Measurements from ENCODE around the gene RBM15B.

DNA sequence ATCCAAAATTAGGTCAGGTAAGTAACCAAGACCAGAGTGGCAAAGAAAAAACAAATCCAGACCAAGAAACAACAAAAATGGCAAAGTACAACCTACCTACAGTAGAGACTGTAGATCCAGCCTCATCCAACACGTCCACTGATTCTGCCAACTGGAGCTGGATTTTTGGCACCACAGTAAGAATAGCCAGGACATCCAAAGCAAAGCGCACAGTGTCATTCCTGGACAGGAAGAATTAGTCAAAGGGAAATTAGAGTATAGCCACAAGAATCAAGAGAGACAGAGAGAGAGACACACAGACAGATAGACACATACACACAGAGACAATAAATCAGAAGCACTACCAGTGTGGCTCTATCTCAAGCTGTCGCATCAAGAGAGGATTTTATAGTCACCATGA is 31.1 kb downstream of the RBM15B start:
- TF ChIP-seq, protein P1, sequence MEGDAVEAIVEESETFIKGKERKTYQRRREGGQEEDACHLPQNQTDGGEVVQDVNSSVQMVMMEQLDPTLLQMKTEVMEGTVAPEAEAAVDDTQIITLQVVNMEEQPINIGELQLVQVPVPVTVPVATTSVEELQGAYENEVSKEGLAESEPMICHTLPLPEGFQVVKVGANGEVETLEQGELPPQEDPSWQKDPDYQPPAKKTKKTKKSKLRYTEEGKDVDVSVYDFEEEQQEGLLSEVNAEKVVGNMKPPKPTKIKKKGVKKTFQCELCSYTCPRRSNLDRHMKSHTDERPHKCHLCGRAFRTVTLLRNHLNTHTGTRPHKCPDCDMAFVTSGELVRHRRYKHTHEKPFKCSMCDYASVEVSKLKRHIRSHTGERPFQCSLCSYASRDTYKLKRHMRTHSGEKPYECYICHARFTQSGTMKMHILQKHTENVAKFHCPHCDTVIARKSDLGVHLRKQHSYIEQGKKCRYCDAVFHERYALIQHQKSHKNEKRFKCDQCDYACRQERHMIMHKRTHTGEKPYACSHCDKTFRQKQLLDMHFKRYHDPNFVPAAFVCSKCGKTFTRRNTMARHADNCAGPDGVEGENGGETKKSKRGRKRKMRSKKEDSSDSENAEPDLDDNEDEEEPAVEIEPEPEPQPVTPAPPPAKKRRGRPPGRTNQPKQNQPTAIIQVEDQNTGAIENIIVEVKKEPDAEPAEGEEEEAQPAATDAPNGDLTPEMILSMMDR (IDR thresholded peaks at IDR 0.05) = no peak
- no peak for TF ChIP-seq POLR2A (IDR thresholded peaks at IDR 0.05)

All from heart left ventricle (tissue), 13 donors.